Measurements from ENCODE around the gene CAPRIN2.

The CAPRIN2 gene

DNA sequence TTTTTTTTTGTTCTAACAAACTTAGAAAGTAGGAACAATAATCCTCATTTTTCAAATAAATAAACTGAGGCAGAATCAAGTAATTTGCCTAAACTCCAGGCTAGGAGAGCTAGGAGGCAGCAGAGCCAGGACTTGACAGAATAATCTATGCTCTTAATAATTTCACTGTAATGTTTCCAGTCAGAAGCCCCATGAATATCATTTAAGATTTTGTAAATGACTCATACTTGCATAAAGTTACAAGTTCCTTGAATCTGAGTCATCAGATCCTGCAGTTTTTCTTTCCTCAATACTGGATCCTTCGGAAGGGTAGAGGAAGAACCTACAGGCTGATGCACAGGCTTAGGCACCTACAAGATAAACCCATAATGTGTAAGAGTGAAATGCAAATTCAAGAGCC, 29.0 kb downstream of the CAPRIN2 start:
- TF ChIP-seq, protein P1, sequence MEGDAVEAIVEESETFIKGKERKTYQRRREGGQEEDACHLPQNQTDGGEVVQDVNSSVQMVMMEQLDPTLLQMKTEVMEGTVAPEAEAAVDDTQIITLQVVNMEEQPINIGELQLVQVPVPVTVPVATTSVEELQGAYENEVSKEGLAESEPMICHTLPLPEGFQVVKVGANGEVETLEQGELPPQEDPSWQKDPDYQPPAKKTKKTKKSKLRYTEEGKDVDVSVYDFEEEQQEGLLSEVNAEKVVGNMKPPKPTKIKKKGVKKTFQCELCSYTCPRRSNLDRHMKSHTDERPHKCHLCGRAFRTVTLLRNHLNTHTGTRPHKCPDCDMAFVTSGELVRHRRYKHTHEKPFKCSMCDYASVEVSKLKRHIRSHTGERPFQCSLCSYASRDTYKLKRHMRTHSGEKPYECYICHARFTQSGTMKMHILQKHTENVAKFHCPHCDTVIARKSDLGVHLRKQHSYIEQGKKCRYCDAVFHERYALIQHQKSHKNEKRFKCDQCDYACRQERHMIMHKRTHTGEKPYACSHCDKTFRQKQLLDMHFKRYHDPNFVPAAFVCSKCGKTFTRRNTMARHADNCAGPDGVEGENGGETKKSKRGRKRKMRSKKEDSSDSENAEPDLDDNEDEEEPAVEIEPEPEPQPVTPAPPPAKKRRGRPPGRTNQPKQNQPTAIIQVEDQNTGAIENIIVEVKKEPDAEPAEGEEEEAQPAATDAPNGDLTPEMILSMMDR (IDR thresholded peaks at IDR 0.05; ENCODE audit: extremely low read depth, insufficient read depth, missing control alignments) = no peak
- no peak for DNase-seq (ENCODE audit: low spot score)
- in situ Hi-C loops (cut with MboI; ENCODE audit: low pct_unique_long_range_greater_than_20kb, low sequenced_read_pairs, unreplicated experiment) = no loop called here

DNA sequence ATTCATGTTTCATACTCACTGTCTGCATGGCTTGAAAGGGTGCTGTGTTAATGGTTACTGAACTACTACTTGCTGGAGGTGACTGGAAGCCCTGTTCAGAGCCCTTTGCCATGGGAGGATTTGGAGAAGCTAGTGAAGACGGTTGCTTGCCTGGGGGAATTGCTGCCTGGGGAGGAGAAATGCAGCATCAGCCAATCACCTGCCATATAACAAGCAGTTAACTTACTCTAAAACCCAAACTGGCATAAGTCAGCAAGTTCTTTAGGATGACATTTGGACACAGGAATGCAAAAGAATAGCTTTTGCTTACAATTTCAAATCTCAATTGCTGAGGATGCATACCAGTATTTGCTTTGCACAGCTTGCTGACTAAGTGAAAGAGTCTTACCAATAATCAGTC, 35.7 kb downstream of the CAPRIN2 start:
- in situ Hi-C loops (cut with MboI; ENCODE audit: low pct_unique_long_range_greater_than_20kb, low sequenced_read_pairs, unreplicated experiment) = no loop called here
- no peak for DNase-seq (ENCODE audit: low spot score)
- TF ChIP-seq, protein P1 (IDR thresholded peaks at IDR 0.05; ENCODE audit: extremely low read depth, insufficient read depth, missing control alignments) = no peak

DNA sequence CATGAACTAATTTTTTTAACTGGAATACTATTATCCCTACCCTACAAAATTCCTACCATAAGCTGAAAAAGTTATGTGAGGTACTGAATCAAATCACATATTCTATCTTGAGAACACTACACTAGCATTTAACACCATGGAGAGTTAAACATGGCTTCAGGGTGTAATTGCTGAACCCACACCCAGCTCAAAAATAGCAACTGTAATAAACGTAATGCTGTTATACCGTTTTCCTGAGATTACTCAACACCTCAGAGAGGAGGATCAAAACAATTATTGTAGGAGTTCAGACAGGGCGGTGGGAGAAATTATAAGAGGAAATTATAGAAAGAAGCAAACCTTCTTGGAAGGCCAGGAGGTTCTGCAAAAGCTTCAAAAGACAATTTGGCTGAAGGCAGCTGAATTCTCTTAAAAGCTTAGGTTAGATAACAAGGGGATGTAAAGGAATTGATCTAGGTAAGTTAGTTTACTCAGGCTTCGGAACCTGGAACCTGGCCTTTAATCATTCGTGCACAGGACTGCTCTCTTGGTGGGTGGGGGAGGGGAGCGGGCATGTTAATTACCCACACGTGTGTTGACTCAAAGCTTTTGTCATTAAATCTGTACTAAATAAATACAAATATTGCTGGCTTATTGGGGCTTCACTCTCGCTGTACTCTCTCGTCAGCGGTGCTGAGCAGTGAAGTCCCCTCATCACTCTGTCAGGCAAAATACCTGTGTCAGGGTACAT, 47.0 kb downstream of the CAPRIN2 start:
- no peak for DNase-seq (ENCODE audit: low spot score)
- TF ChIP-seq, protein P1 (IDR thresholded peaks at IDR 0.05; ENCODE audit: extremely low read depth, insufficient read depth, missing control alignments) = no peak
- in situ Hi-C loops (cut with MboI; ENCODE audit: low pct_unique_long_range_greater_than_20kb, low sequenced_read_pairs, unreplicated experiment) = no loop called here

DNA sequence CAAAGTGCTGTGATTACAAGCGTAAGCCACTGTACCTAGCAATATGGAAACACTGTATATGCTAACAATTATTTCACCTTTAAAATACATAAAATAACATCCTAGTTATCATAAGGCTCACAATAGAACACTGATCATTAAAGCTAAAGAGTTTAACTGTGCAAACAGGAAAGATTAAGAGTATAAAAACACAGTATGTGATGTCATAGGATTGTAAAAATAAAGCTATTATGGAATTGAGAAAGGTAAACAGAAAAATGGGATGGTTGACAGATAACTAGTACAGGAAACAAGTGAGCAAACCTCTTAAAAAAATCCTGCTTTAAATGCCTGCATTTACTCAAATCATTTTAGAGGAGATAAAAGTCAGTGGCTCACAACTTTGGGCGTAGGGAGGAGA, 48.3 kb downstream of the CAPRIN2 start:
- DNase-seq (ENCODE audit: low spot score) = no peak
- TF ChIP-seq, protein P1 (IDR thresholded peaks at IDR 0.05; ENCODE audit: extremely low read depth, insufficient read depth, missing control alignments) = no peak
- in situ Hi-C loops (cut with MboI; ENCODE audit: low pct_unique_long_range_greater_than_20kb, low sequenced_read_pairs, unreplicated experiment) = no loop called here

DNA sequence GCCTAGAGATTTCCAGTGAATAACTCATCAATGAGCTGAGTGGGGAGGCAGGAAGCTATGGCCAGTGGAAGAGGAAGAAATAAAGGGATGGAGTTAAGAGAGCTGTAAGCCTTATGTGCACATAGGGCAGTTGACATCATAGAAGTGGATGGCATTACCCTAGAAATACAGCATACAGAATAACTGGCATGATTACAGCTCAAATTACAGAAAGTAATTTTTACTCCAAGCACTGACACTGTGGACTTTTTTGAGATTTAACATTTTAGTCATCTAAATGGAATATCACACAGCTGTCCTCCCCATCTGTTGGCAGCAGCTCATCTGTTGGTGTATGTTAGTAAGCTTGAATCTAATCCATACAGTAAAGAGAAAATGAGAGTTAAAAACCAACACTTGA, 53.7 kb downstream of the CAPRIN2 start:
- TF ChIP-seq, protein P1 (IDR thresholded peaks at IDR 0.05; ENCODE audit: extremely low read depth, insufficient read depth, missing control alignments) = no peak
- DNase-seq (ENCODE audit: low spot score) = no peak
- in situ Hi-C loops (cut with MboI; ENCODE audit: low pct_unique_long_range_greater_than_20kb, low sequenced_read_pairs, unreplicated experiment) = no loop called here

DNA sequence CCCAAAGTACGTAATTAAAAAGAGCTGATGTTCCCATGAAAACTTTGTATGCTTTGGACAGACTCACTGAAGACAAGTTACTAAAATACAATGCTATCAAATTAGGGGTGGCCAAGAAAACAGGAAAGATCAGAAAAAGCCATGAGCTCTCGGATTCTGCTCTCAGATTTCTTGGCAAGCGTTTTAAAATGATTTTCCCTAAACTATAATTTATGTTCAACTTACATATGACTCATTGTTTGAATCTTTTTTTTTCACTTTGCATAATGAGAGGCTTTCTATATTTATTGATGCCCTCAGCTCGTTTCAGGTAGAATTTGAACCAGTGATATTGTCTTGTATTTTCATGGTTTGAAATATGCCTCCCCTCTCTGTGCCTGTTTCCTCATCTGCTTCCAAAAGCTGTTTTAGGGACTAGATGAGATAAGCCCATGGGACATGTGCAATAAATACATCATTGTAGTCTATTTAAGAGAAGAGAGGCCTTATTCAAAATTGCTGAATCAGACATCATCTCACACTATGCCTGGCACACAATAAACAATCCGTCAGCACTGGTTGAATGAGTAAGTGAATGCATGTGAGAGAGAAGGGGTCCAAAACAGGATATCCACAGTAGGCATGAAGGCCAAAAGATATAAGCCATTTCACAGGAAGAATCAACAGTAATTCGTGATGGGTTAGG, 54.4 kb downstream of the CAPRIN2 start:
- no peak for DNase-seq (ENCODE audit: low spot score)
- in situ Hi-C loops (cut with MboI; ENCODE audit: low pct_unique_long_range_greater_than_20kb, low sequenced_read_pairs, unreplicated experiment) = no loop called here
- TF ChIP-seq, protein P1 (IDR thresholded peaks at IDR 0.05; ENCODE audit: extremely low read depth, insufficient read depth, missing control alignments) = no peak
